ENCODE results near the gene NTRK3. TPM values are rescaled to one million over a fixed set of nuclear protein-coding genes. Genes with fewer than 3 reads are reported as not detected.

Gene NTRK3
- total RNA-seq, 1 donor from 2014 or later: 0.37 TPM

DNA sequence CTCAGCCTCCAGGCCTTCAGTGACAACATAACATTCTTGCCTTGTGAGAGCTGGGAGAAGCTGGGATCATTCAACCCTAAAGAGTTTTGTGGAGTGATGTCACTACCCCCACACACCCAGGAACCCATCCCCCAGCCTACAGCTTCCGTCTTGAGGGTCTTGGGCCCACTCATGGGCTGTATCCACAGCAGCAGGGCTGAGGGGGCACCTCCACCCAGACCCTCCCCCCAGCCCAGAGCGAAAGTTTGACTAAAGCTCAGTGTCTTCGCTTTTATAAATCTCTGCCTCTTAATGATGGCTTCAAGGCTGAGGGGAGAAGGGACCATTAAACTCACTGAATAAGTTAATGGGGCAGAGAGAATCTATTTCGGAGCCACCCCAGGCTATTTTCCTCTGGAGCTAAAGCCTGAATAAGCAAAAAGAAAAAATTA, 23.8 kb downstream of the NTRK3 start:
- intact Hi-C loops (cut with micrococcal nuclease): no loop called here

DNA sequence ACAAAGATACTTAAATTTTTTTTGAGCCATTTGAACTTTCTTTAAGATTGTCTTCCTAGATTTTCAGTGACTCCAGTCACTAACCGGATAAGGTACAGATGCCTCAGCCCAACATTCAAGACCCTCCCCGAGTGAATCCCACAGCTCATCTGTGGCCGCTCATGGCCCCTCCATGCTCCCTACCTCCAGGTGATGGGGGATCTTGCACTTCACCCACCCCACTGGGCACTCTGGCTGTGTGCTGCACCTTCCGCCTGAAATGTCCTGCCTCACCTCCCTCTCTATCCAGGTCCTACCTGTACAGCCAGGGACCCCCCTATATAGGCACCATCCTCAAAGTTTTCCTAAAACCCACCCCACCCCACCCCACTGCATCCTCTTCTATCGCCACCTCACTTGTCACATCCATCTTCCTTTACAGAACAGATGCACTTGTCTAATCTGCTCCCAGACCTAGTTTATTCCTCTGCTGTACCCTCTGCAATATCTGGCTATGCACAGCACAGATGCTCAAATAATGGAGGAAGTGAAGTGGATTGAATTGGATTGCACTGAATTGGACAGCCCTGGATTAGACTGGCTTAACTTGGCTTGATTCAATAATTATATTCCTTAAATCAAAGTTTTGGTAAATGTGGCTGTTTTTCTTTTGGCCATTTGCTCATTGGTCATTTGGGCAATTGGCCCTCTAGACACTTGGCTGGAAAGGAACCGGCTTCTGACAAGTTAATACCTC, 24.5 kb downstream of the NTRK3 start:
- intact Hi-C loops (cut with micrococcal nuclease): no loop called here

DNA sequence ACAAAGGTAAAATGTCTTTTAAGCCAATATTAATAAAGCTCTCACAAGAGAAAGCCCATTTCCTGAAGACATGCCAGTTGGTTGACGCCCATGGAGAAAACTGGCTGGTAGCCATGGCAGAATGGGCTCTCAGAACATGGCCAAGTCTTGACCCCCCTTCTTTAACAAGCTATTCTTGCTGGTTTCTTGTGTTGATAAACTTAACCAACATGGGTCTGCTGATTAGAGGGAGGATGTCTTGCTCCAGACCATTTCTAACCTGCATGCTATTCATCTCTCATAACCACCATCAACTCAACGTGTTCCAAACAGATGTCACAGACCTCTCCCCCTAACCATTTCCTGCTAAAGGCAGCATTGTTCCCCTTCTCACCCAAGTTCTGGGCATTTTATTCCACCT, 25.7 kb downstream of the NTRK3 start:
- intact Hi-C loops (cut with micrococcal nuclease): no loop called here

DNA sequence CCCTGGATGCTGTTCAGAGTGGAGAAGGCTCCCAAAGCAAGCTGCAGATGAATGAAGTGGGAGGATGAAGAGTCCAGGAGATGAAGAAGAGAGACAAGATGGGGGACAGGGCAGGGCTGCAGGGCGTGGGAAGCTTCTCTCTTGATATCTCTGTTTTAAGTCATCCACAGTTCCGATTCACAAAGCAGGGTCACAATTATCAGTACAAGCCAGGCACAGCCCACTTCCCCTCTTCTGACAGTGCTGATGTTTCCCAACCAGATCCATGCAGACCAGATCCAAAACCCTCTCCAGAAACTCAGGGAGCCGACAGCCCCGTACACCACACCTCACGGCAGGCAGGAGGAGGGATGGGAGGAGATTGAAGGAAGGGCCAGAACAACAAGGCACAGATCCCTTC, 31.1 kb downstream of the NTRK3 start:
- intact Hi-C loops (cut with micrococcal nuclease): no loop called here

DNA sequence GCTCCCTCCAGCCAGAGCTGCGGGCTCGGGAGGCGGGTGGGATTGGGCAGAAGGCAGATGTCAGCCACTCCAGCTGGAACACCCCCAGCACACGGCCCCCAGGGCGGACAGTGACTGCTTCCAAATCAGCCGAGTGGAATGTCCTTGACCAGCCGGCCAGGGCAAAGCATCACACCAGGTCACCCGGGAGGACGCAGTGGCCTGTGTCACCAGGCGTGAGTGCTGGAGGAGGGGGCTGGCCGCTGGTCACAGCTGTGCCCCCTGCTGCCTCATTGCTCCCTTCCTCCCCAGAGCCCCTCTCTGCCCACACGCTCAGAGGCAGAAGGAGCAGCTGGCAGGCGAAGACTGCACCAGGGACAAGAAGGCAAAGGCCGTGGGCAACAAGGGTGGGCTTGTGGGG, 33.5 kb downstream of the NTRK3 start:
- intact Hi-C loops (cut with micrococcal nuclease): no loop called here

DNA sequence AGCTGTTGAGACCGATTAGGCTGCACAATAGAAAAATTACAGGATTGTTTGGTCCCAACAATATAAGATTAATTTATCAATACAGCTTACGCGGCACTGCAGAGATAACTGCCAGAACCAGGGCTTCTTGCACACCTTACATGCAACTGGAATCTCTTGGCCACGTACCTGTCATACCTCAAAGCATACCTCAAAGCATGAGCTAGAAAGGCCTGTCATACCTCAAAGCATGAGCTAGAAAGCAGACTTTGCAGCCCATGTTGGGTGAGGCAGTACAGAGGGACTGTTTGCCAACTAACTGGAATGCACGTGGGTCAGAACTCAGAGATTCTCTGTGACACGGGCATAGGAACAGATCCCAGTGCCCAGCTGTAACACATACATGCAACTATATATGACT, 34.7 kb downstream of the NTRK3 start:
- intact Hi-C loops (cut with micrococcal nuclease): no loop called here

DNA sequence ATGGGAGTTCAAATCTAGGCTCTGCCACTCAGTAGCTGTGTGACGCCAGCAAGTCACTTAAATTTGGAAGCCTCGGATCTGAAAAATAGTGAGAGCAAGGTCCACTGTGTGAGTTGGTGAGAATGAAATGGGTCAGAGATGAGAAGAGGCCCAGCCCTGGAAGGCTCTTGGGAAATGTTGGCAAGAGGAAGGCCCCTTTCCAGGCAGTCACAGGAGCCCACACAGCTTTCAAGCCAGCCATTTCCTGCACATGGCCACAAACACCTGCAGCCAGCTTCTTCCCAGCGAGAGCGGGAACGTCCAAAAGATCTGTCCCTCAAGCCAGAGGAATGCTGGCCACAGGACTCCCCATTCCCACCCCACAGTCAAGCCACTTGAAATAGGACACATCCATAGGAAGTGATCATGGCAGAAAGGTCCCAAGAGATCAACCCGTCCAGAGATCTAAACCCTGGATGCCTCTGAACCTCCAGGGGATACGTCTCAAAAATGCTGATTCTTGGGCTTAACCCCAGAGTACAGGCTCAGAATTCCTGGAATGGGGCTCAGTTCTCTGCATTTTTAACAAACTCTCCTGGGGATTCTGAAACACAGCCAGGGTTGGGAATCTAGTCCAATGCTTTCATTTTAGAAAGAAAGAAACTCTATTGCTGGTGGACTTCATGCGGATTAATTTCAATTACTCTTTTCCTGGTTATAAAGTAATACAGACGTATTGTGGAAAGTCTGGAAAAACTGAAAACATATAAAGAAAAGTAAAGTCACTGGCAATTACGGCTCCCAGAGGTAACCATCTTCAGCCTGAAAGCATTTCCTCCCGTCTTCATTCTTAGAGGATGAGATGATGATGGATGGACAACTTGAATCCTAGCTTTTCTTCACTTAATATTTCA, 35.9 kb downstream of the NTRK3 start:
- intact Hi-C loops (cut with micrococcal nuclease): no loop called here

DNA sequence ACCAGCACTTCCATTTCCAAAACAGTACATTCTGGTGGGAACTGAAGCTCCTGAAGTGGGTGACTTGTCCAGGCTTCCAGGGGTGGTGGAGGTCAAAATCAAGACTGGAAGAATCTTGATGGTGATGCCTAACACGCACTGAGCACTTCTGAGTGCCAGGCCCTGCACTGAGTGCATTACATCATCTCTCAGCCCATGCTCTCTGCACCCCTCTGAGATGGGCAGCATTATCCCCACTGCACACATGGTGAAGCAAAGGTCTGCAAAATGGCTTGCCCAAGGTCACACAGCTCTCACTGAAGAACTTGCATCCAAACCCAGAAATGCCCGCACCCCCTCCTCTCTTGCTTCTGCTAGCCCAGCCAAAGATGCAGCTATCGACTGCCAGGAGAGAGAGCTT, 36.9 kb downstream of the NTRK3 start:
- intact Hi-C loops (cut with micrococcal nuclease): no loop called here

DNA sequence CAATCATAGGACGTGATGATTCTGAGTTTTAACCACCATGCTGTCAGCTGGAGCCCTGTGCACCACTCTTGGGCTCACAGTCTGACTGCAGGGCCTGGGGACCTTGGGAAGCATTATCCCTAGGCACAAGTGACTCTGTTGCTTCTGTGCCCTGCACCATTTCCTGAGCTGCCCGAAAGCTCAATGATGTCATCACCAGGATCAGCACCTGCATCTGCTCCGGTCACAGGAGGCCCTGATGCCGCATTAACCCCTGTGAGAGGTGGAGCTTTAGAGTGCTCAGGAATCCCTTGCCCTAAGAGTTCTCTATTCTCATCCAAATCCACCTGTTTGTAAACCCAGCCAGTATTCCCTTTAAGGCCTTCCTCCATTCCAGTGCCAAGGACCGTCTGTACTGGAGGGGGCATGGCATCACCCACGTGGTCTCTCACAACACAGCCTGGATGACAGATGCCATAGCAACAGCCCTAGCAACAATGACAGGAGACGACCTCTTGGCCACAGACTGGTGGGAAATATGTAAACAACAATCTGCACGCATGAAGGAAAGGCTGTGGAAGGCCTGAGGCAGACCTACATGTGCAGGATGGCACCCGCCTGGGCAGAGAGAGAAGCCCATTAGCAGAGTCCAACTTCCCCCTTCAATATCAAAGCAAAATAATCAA, 37.9 kb downstream of the NTRK3 start:
- intact Hi-C loops (cut with micrococcal nuclease): no loop called here

DNA sequence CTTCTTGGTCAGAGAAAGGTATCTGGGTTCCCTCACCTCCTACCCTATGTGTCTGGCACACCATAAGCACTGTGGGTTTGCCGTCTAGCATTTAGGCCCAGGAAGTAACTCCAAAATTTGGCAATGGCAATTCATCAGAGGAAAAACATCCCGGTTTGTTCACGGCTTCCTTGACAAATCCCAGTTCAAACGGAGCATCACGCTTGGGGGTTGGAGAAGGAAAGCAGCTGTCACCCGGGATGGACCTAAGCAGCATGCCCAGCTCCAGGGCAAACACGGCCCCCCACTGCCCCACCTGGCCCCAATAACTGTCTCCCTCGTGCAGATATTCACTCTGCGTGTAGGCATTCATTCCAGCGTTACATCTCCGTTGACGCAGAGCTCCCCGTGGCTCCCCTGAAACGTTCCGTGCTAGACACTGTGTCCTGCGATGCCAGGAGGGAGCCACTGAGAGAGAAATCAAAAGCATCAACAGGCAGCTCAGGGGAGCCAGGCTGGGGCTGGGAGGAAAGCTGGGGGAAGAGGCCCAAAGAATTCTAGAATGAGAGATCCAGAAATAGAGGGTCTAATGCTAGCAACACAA, 41.4 kb downstream of the NTRK3 start:
- intact Hi-C loops (cut with micrococcal nuclease): no loop called here

DNA sequence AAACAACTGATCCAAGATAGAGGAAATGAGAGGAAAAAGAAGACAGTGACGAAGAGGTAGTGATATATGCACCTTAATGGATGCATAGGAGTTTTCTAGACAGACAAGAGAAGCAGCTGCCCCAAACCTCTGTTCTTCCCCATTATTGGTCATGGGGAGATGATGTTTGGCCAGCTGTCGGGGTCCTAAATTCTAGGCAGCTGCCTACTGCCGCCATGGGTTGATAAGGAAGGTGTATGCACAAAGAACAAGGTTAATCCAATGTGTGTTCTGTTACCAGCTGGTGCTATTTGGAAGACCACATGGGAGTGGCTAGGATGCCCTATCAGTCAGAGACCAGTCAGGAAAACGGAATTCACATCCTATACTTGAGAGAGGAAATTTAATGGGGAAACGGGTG, 47.4 kb downstream of the NTRK3 start:
- intact Hi-C loops (cut with micrococcal nuclease): no loop called here

DNA sequence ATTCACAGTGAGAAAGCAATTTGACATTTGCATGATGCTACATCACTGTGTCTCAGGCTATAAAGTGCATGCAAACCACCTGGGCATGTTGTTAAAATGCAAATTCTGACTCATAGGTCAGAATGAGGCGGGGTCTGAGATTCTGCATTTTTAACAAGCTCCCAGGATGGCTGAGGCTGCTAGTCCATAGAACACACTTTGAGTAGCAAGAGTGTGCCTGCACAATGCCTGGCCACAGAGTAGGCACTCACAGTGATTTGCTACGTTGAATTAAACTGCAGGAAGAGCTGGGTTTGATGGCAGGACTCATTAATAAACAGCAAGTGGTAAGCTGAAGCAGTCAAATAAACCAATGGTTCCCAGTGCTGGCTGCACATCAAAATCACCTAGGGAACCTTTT, 48.1 kb downstream of the NTRK3 start:
- intact Hi-C loops (cut with micrococcal nuclease): no loop called here

DNA sequence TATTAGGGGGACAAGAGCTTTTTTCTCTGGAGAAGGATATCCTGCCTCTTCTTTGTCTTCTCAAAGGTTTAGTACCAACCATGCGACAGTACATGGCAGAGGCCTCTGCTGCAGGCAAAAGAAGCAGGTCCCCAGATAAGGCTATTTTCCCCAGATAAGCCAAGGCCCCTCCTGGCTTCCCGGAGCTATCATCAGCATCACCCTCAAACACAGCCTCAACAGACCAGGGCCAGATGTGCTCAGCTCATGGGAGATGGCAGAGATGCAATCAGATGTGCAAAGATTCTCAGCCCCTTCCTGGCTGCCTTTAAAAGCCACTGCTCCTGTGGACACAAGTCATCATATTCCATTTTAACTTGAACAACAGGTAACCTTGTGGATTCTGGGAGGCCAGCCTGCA, 49.0 kb downstream of the NTRK3 start:
- intact Hi-C loops (cut with micrococcal nuclease): no loop called here

DNA sequence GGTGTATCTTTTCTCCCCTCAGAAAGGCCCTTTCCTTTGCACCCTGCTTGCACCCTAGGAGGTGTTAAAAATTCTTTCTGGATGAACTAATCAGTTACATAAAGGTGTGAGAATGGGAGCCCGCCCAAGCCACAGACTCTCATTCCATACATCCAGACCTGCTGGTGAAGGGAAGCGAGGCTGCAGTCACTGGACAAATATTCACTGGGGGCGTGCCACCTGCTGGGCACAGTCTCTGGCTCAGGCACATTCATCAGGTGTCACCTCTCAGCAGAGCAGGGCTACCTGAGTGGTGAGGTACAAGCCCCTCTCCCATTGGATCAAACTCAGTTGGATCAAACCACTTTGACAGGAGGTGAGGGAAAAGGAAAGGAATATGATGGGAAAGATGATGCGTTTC, 52.0 kb downstream of the NTRK3 start:
- intact Hi-C loops (cut with micrococcal nuclease): no loop called here

DNA sequence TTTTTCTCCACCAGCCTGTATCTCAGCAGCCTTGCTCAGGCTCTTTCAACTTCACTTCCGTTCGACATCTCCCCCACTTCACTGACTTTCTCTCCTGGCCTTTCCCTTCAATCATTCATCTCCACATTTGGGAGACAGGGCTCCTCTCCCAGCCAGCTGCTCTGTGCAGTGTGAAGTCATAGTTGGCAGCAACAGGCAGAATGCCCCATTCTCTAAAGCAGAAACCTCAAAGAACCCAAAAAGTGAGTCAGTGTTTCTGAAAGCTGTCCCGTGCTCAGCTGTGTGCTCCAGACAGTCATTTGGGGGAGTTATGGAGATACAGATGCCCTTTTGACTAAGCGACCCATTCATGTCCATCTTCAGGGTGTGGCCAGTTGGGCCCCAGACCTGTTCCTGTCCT, 54.3 kb downstream of the NTRK3 start:
- intact Hi-C loops (cut with micrococcal nuclease): no loop called here

DNA sequence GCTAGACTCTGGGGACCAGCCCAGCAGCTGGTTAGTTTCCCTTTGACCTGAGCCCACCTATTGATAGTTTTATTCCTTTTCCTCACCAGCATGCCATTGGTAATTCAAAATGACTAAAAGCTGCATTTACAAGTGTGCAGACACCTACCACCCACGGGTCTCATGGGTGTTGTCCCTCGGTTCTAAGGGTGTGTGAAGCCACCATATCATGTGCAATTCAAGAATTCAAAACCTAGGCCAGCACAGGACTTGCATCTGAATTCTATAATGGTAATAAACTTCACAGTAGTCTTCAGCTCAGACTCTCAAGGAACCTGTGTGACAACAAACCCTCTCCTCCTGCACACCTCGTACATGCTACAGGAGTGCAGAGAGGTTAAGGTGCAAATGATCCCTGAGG, 55.3 kb downstream of the NTRK3 start:
- intact Hi-C loops (cut with micrococcal nuclease): no loop called here

DNA sequence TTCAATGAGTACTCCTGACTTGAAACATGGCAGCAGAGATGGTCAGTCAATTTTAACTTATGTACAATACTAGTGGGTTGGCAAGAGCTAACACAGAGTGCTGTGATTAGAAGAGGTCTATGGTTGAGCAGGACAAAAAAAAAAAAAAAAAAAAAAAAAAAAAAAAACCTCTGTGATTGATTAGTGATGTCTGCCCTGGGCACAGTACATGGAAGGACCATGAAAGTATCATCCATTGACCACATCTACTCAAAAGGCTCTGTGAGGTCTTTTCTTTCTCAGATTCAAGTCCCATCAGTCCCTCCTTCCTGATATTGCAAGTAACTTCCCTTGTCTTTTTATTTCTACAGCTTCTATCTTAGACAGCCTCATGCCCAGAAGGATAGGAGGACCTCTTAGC, 59.6 kb downstream of the NTRK3 start:
- intact Hi-C loops (cut with micrococcal nuclease): no loop called here

DNA sequence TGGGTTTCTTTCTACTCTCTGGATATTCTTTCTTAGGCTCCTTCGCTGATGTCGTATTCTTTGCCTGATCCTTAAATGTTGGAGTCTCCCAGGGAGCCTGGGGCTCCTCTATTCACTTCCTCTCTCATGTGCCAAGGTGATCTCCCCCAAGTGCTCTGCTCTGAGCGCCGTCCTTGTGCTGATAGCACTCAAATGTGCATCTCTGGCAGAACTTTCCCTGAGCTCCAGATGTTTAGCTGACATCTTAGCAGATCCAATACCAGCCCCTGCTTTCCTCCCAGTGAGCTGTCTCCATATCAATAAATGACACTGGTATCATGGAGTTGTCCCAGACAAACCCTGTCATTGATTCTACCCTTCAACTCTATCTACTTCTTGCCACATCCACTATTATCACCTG, 62.4 kb downstream of the NTRK3 start:
- intact Hi-C loops (cut with micrococcal nuclease): no loop called here

DNA sequence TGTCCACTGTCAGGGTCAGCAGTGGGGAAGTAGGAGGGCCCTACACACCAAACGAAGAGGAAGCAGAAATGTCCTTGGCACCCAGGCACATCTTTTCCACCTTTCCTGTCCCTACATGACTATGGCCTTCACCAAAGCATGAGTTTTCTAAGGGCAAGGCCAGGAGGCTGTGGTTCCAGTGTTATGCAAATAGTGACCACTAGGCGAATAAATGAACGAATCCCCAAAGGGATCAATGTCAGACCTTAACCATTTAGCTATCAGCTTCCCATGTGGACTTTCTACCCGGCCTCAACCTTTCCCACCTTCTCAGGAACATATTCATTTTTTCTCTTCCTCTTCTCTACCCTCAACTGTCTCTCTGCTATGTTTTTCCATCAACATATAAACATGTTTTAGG, 63.1 kb downstream of the NTRK3 start:
- intact Hi-C loops (cut with micrococcal nuclease): no loop called here

DNA sequence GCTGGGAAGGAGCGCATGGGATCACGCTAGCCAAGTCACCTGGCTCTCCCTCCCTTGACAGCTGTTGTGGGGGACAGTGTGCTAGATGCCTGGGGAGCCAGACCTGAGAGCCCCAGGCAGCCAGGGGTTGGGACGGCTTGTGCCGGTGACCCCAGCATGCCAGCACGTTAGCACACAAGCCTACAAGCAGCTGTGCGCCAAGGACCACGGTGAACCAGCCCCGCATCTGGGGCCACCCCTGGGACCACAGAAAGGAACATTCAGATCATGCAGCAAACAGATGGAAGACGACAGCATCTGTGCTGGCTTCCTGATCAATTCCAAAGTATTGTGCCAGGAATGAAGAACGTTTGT, 64.8 kb downstream of the NTRK3 start:
- intact Hi-C loops (cut with micrococcal nuclease): no loop called here

DNA sequence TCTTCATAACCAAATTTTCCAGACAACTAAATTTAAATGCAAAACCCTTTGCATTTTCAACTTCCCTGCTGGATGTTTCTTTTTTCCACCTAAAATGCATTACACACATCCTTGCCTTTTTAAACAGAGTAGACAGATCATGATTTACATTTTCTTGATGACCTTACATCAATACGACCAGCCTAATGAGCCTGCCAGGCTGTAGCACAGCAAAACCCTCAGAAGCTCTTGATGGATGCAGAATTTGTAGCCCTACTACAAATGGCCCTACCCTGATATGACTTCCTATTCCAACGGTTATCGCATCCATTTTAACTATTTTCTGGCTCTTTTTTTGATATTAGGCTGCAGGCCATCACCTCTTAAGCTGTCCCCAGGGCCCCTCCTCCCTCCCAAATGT, 66.3 kb downstream of the NTRK3 start:
- intact Hi-C loops (cut with micrococcal nuclease): no loop called here

DNA sequence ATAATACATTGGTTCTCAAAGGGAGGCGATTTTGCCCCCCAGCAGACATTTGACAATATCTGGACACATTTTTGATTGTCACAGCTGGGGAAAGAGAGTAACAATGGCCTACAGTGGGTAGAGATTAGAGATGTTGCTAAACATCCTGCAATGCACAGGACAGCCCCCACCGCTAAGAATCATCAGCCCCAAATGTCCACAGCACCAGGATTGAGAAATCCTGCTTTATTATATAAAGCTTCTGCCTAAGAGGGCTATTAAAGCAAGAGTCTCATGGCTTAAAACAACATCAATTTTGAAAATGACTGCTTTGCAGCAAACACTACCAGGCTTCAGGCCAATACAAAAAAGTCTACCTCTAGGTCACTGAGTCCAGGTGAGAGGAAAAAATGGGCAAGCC, 68.2 kb downstream of the NTRK3 start:
- intact Hi-C loops (cut with micrococcal nuclease): no loop called here

All from T-helper 1 cell treated with Interleukin-12 subunit alpha and Interleukin-12 subunit beta and Interleukin-4 antibody, amounts not matched to agents 30 ng/mL and 1 ng/mL, for 36 hours (primary cell).